SK-N-SH treated with all-trans-retinoic acid at 6 μM for 48 hours (cell line): ENCODE results near the gene PID1.
"Not testable (repeated sequence)": the region's sequence is repeated elsewhere in the genome, so short reads cannot be mapped to it uniquely, and the experiment has no call there.

ENCODE experiments used
- BACH2 ChIP-seq: fragments of 250-450 bp; sonication (Bioruptor Pico); IDR thresholded peaks from 2 replicates; pipeline ENCODE4 v1.9.0; 2021; ENCODE audit warnings: mild to moderate bottlenecking, borderline replicate concordance
- CREB5 ChIP-seq: fragments of 250-450 bp; sonication (Bioruptor Pico); IDR thresholded peaks from 2 replicates; pipeline ENCODE4 v1.5.1; 2020; ENCODE audit warnings: low read depth, mild to moderate bottlenecking, moderate library complexity
- CSDC2 ChIP-seq: fragments of 250-450 bp; sonication (Bioruptor Pico); IDR thresholded peaks from 2 replicates; pipeline ENCODE4 v1.5.0; 2020; ENCODE audit warnings: mild to moderate bottlenecking, moderate library complexity
- CSRNP3 ChIP-seq: fragments of 250-450 bp; sonication (Bioruptor Pico); IDR thresholded peaks from 2 replicates; pipeline ENCODE4 v1.5.1; 2021; ENCODE audit warnings: mild to moderate bottlenecking, moderate library complexity
- ESRRG ChIP-seq: fragments of 250-450 bp; sonication (Bioruptor Pico); IDR thresholded peaks from 2 replicates; pipeline ENCODE4 v1.6.1; 2021; ENCODE audit warnings: mild to moderate bottlenecking
- ISL1 ChIP-seq: fragments of 250-450 bp; sonication (Bioruptor Pico); IDR thresholded peaks from 2 replicates; pipeline ENCODE4 v2.1.2; 2022; ENCODE audit warnings: mild to moderate bottlenecking, moderate library complexity
- TCF4 ChIP-seq: fragments of 250-450 bp; sonication (Bioruptor Pico); IDR thresholded peaks from 2 replicates; pipeline ENCODE4 v1.8.0; 2021; ENCODE audit warnings: mild to moderate bottlenecking, moderate library complexity, borderline replicate concordance
- TOX ChIP-seq: fragments of 250-450 bp; sonication (Bioruptor Pico); IDR thresholded peaks from 2 replicates; pipeline ENCODE4 v1.8.0; 2021; ENCODE audit warnings: mild to moderate bottlenecking, moderate library complexity, borderline replicate concordance
- TSHZ2 ChIP-seq: fragments of 250-450 bp; sonication (Bioruptor Pico); IDR thresholded peaks from 2 replicates; pipeline ENCODE4 v1.5.0; 2020; ENCODE audit warnings: mild to moderate bottlenecking, moderate library complexity
- ZC3H10 ChIP-seq: fragments of 250-450 bp; sonication (Bioruptor Pico); IDR thresholded peaks from 2 replicates; pipeline ENCODE4 v1.5.1; 2021; ENCODE audit warnings: mild to moderate bottlenecking, moderate library complexity
- ZFP30 ChIP-seq: fragments of 450-650 bp; formaldehyde crosslinking; IDR thresholded peaks from 2 replicates; pipeline ENCODE4 v1.5.0; 2022; ENCODE audit warnings: mild to moderate bottlenecking, moderate library complexity
- ZNF70 ChIP-seq: fragments of 450-650 bp; formaldehyde crosslinking; IDR thresholded peaks from 2 replicates; pipeline ENCODE4 v1.5.0; 2020; ENCODE audit warnings: mild to moderate bottlenecking, moderate library complexity
- ZNF8 ChIP-seq: fragments of 450-650 bp; formaldehyde crosslinking; IDR thresholded peaks from 2 replicates; pipeline ENCODE4 v1.5.0; 2020; ENCODE audit warnings: mild to moderate bottlenecking, moderate library complexity

DNA sequence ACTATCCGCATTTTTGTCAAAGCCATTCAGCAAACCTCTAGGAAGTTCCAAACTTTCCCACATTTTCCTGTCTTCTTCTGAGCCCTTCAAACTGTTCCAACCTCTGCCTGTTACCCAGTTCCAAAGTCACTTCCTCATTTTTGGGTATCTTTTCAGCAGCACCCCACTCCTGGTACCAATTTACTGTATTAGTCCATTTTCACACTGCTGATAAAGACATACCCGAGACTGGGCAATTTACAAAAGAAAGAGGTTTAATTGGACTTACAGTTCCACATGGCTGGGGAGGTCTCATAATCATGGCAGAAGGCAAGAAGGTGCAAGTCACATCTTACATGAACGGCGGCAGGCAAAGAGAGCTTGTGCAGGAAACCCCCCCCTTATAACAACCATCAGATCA is 84.0 kb downstream of the PID1 start:
- TF ChIP-seq ZNF8 (CRISPR knock-in tag); ESRRG (CRISPR knock-in tag); ZFP30 (CRISPR knock-in tag); CSDC2; CSRNP3 (CRISPR knock-in tag); ZC3H10; ZNF70 (CRISPR knock-in tag); TOX; CREB5 (CRISPR knock-in tag); TSHZ2 (CRISPR knock-in tag); TCF4 (CRISPR knock-in tag); BACH2; ISL1: not testable (repeated sequence)
